COLO829 (cell line): ENCODE data around the gene MUC4.
"Not testable (repeated sequence)": the region's sequence is repeated elsewhere in the genome, so short reads cannot be mapped to it uniquely, and the experiment has no call there.

Experiments
- DNase-seq: peaks from one replicate; pipeline ENCODE4 v3.0.0; 2012; ENCODE audit warnings: low spot score

MUC4 gene

GRCh38 chr3:195715134-195715533 is 96.6 kb downstream of the MUC4 start:
- no peak for DNase-seq

GRCh38 chr3:195714380-195715011 is 97.2 kb downstream of the MUC4 start:
- DNase-seq = no peak

- not testable (repeated sequence) for DNase-seq
Observed at GRCh38 chr3:195713150-195713549, 98.6 kb downstream of the MUC4 start.

GRCh38 chr3:195712535-195712910 is 99.2 kb downstream of the MUC4 start:
- DNase-seq = not testable (repeated sequence)

GRCh38 chr3:195711813-195712534 is 99.8 kb downstream of the MUC4 start:
- DNase-seq = no peak

- DNase-seq = not testable (repeated sequence)
Observed at GRCh38 chr3:195711091-195711812, 100.5 kb downstream of the MUC4 start.

- not testable (repeated sequence) for DNase-seq
Observed at GRCh38 chr3:195710126-195710905, 101.4 kb downstream of the MUC4 start.

- DNase-seq = no peak
Observed at GRCh38 chr3:195709676-195710085, 102.0 kb downstream of the MUC4 start.

GRCh38 chr3:195708626-195709481 is 102.9 kb downstream of the MUC4 start:
- DNase-seq = no peak

GRCh38 chr3:195708061-195708460 is 103.7 kb downstream of the MUC4 start:
- no peak for DNase-seq

- no peak for DNase-seq
Observed at GRCh38 chr3:195705081-195705991, 106.4 kb downstream of the MUC4 start.

- DNase-seq = no peak
Observed at GRCh38 chr3:195704433-195704999, 107.2 kb downstream of the MUC4 start.

- DNase-seq = no peak
Observed at GRCh38 chr3:195703776-195704175, 108.0 kb downstream of the MUC4 start.

GRCh38 chr3:195701042-195701915 is 110.5 kb downstream of the MUC4 start:
- no peak for DNase-seq

- no peak for DNase-seq
Observed at GRCh38 chr3:195700319-195700718, 111.4 kb downstream of the MUC4 start.

GRCh38 chr3:195699860-195700259 is 111.9 kb downstream of the MUC4 start:
- no peak for DNase-seq

GRCh38 chr3:195699388-195699771 is 112.3 kb downstream of the MUC4 start:
- no peak for DNase-seq

- peak; percentile 77 for DNase-seq
Observed at GRCh38 chr3:195698647-195699387, 112.9 kb downstream of the MUC4 start.
